ENCODE data around the gene PM20D1. TPM values are rescaled to one million over a fixed set of nuclear protein-coding genes. Genes with fewer than 3 reads are reported as not detected.

Gene PM20D1
- total and polyA plus RNA-seq, 8 donors: 5.6 to 54.6 (median 21.4) TPM

GRCh38 chr1:205851993-205852392 is 2.1 kb upstream of the PM20D1 start:
- intact Hi-C loops (cut with DNase I): no loop called here
- H3K27me3 ChIP-seq: no peaks in the 10 kb centered on the region
- no peak for FAIRE-seq
- TF ChIP-seq CTCF (IDR thresholded peaks at IDR 0.05): no peak
- DNase-seq: peak in 3 of 6 donors; percentile 62 to 63 (median 62)
- ATAC-seq: peak; percentile 35 to 76 (median 60)
- WGBS, 2 donors: 16 to 17% methylated on average over 4 of the region's 4 CpGs
- H3K36me3 ChIP-seq: no peaks in the 10 kb centered on the region
- H3K9me3 ChIP-seq: no peaks in the 10 kb centered on the region
- no peak overlapping the region for H3K4me3 ChIP-seq
- H3K4me1 ChIP-seq: peaks cover 28 to 31% (median 31%) of the 10 kb centered on the region in 3 donors
- H3K27ac ChIP-seq: peak overlapping the region in 2 of 4 donors; percentile 51 to 57

- no peaks in the 10 kb centered on the region for H3K27me3 ChIP-seq
- intact Hi-C loops (cut with DNase I): no loop called here
- peaks cover 8 to 20% (median 13%) of the 10 kb centered on the region in 3 donors for H3K4me1 ChIP-seq
- no peaks in the 10 kb centered on the region for H3K9me3 ChIP-seq
- no peak for TF ChIP-seq CTCF (IDR thresholded peaks at IDR 0.05)
- peak overlapping the region in 2 of 4 donors; percentile 2 to 63 for H3K27ac ChIP-seq
- peak in 4 of 6 donors; percentile 40 to 51 (median 46) for DNase-seq
- peak; percentile 77 to 91 (median 88) for ATAC-seq
- no peak for FAIRE-seq
- H3K4me3 ChIP-seq: no peak overlapping the region
- no peaks in the 10 kb centered on the region for H3K36me3 ChIP-seq
- 39 to 40% methylated on average over 3 of the region's 3 CpGs for WGBS, 2 donors
Measured at GRCh38 chr1:205843036-205843859, 6.7 kb downstream of the PM20D1 start.

GRCh38 chr1:205842229-205842628 is 7.7 kb downstream of the PM20D1 start:
- no peak for FAIRE-seq
- peak in 1 of 4 donors; percentile 28 for ATAC-seq
- TF ChIP-seq CTCF (IDR thresholded peaks at IDR 0.05): no peak
- H3K4me1 ChIP-seq: peaks cover 4 to 16% (median 13%) of the 10 kb centered on the region in 3 donors
- no peak for DNase-seq
- H3K9me3 ChIP-seq: no peaks in the 10 kb centered on the region
- no peaks in the 10 kb centered on the region for H3K27me3 ChIP-seq
- H3K36me3 ChIP-seq: no peaks in the 10 kb centered on the region
- 61 to 63% methylated on average over 2 of the region's 2 CpGs for WGBS, 2 donors
- H3K4me3 ChIP-seq: no peak overlapping the region
- intact Hi-C loops (cut with DNase I): no loop called here
- no peak overlapping the region for H3K27ac ChIP-seq

GRCh38 chr1:205840146-205840923 is 9.6 kb downstream of the PM20D1 start:
- Histone ChIP-seq H3K9me3 (no peaks in the 10 kb centered on the region), H3K36me3 (no peaks in the 10 kb centered on the region), H3K4me1 (peaks cover 4 to 16% (median 13%) of the 10 kb centered on the region in 3 donors), H3K4me3 (no peak overlapping the region), H3K27me3 (no peaks in the 10 kb centered on the region), H3K27ac (no peak overlapping the region)
- peak in 2 of 4 donors; percentile 3 to 5 for ATAC-seq
- no peak for FAIRE-seq
- intact Hi-C loops (cut with DNase I): no loop called here
- no peak for DNase-seq
- WGBS, 2 donors: 65 to 67% methylated on average over 4 of the region's 4 CpGs
- no peak for TF ChIP-seq CTCF (IDR thresholded peaks at IDR 0.05)
